GM21529 (cell line): Measurements from ENCODE around the gene OR5B3.
"Not testable (repeated sequence)": the region's sequence is repeated elsewhere in the genome, so short reads cannot be mapped to it uniquely, and the experiment has no call there.

Source experiments
- ATAC-seq: cut with Tn5 transposase; IDR thresholded peaks from one replicate; pipeline ENCODE4 v1.9.1; 2021; ENCODE audit not compliant: unreplicated experiment

OR5B3 gene

GRCh38 chr11:58406774-58407173 is at the start of gene OR5B3:
Gene OR5B3 (minus strand): TSS chr11:58406874. CDS start chr11:58403409, 3,465 bp downstream.
- ATAC-seq, result no peak

DNA sequence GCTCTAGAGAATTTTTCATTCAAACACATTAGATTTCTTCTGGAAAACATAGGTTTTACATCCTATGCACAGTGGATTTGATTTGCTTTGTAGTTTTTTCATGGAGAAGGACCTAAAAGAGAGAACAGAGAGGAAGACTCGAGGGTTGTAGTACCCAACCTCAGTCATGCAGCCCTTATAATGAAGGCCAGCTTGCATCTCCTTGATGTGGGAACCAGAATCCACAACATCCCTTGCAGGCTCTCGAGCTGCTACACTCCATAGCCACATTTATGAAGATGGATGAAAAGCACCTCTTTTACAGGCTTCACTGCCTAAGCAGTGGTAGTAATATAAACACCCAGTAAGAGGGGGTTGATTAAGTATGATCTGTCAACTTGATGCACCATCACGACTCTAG is 44.9 kb upstream of the OR5B3 start:
- no peak for ATAC-seq

DNA sequence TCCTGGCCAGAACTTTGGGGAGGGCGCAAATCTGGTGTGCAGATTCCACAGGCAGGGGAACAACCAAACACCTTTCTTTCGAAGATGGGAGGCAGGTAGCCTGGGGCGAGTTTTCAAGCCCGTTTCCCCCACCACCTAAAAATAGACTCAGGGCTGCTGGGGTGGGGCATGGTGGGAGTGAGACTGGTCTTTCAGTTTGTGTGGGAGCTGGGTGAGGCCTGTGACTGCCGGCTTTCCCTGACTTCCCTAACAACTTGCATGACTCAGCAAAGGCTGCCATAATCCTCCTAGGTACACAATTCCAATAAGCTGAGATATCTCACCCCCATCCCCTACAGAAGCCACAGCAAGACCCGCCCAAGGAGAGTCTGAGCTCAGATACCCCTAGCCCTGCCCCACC is 39.6 kb upstream of the OR5B3 start:
- ATAC-seq, result no peak

DNA sequence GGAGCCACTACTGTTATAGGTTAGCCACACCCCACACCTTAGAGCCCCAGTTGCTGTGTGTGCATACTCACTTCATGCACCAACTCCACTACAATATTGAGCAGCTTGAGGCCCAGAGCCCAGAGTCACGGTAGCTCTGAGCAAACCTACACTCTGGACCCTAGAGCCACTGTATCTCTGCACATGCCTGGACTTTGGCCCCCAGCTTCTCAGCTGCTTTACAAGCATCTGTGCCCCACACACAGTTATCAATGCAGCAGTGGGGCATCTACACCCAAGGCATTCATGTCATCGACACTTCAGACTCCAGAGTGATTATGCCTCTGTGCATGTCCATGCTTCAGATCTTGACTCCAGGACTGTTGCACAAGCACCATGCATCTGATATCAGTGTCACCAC is 37.6 kb upstream of the OR5B3 start:
- ATAC-seq, result no peak

- no peak for ATAC-seq
Observed at GRCh38 chr11:58442136-58442535, 35.5 kb upstream of the OR5B3 start, which contains the start of gene OR5B12. Gene OR5B12 (minus strand): TSS chr11:58442236. CDS start chr11:58440151, 2,085 bp downstream.

DNA sequence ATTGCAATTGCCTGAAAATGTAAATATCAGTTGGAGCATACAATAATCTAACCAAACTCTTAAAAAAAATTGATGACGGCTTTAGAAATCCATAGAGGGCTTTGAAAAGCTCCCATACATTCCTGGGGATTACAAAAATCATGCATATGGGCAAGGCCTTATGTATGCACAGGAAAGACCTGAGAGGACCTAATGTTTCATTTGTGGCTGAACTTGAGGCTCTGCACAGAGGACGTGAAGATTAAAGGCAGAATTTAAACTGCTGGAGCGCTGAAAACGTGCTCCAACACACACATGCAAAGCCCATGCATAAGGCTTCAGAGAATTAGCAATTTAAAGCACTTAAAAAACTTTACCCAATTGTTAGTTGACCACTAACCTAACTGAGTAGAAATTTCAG is 31.8 kb upstream of the OR5B3 start:
- ATAC-seq, result no peak

DNA sequence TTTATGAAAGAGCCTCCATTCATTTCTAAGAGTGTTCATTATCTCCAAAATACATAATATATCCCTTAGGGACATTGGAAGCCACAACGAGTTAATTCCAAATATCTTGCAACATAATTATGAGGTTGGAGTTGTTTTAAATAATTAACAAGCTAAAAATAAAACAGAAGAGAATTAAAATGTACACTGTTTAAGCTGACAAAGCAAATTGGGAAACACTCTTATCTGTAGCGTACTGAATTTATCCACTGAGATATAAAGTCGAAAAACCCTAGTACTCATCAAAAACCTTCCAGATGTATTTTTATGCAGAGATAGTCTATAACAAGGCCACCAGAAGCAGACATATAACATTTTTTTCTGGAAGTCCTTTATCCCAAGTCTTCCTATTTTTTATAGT is 27.5 kb upstream of the OR5B3 start:
- ATAC-seq, result no peak

DNA sequence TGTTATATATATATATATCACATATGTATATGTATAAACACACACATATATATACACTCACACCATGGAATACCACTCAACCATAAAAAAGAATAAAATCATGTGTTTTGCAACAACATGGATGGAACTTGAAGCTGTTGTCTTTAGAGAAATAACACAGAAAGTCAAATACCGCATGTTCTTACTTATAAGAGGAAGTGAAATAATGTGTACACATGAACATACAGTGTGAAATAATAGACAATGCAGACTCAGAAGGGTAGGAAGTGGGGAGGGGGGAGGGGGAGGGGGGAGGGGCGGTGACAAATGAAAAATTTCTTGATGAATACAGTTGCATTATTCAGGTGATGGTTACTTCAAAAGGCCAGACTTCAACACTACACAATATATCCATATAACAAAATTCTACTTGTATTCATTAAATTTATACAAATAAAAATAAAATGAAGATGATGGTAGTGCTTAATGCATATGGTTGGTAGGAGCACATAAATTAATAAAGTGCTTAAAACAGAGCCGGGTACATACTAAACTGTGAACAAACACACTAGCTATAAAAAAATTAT is 27.0 kb upstream of the OR5B3 start:
- no peak for ATAC-seq

DNA sequence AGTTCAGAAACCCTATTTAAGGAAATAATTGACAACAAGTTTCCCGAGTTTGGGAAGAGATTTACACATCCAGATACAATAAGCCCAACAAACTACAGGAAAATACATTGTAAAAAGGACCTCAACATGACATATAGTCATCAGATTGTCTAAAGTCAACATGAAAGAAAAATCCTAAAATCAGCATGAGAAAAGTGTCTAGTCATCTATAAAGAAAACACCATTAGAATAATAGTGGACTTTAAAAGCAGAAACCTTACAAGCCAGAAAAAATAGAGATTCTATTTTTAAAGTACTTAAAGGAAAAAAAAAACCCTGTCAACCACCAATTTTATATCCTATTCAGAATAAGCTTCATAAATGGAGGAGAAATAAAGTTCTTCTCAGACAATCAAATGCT is 22.6 kb upstream of the OR5B3 start:
- ATAC-seq, result no peak

DNA sequence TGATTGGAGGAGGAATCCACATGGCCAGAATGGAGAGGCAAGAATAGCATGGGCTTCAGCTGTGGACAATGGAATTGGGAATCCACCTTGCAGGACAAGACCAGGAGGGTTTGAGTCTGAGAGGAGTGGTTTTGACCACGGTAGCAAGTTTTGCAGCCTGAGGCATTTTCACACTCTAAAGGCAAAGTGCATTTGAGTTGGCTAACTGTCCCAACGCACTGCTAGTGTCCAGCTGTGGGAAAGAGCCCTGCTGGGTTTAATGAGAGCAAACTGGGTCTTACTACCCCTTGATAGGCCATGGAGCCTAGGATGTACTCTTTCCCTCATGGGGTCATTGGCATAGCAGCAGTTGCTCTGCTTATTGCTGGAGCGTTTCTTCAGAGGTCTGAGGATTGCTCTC is 21.3 kb upstream of the OR5B3 start, which contains the start of gene OR5B2:
Gene OR5B2 (minus strand): TSS at position 101 of the 400 bp plus-strand sequence. CDS start 4,860 bp downstream, outside the sequence.
- no peak for ATAC-seq

- ATAC-seq, result not testable (repeated sequence)
Observed at GRCh38 chr11:58399622-58400021, 7.1 kb downstream of the OR5B3 start.

DNA sequence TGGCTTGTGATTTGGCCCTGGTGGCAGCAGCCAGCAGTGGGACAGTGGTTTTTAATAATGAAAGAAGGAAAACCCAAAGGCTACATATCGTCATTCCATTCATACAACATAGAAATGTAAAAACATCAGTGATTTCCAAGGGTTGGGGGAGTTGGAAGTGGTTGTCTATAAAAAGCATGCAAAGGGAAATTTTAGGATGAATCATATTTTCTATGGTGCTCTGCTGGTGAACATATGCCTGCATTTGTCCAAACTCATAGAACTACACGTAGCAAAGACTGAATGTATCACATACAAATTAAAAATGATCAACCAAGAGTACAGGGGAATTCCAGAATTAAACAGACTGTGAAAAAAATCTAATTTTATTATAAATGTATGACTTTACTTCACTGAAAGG is 11.1 kb downstream of the OR5B3 start:
- ATAC-seq, result no peak

DNA sequence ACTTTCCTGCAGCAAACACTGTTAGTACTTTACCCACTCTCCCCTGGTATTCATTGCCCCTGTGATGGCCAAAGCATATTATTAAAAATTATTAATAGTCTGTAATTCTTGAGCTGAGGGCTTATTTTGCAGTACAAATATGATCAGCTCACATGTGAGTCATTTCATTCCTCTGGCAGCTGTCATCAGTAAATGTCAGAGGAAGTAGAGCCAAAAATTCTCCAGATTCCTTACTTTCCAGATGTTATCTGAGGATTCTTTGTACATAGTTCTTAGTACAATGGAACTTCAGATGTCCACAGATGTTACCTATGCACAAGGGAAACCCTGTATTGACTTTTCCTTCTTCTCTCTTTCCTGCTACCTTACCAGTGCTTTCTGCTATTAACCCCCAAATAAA is 12.5 kb downstream of the OR5B3 start:
- ATAC-seq, result no peak

DNA sequence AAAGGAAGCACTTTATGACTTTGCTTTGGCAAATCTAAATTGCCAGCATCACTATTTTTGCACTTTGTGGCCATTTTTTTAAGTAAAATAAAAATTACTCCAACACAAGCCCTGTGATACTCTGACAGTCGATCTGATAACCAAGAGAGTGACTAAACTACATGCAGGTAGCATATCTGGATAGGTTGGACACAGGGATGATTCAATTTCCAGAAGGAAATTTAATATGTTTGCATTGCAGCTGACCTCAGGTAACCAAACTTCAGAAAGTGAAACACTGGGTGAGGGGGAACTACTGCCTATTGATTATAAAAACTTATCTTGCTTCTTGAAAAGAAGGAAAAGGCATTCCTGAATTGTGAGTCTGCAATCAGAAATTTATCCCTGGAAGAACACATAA is 13.9 kb downstream of the OR5B3 start:
- no peak for ATAC-seq

GRCh38 chr11:58391879-58392278 is 14.8 kb downstream of the OR5B3 start:
- no peak for ATAC-seq

GRCh38 chr11:58390551-58391063 is 16.1 kb downstream of the OR5B3 start:
- no peak for ATAC-seq

DNA sequence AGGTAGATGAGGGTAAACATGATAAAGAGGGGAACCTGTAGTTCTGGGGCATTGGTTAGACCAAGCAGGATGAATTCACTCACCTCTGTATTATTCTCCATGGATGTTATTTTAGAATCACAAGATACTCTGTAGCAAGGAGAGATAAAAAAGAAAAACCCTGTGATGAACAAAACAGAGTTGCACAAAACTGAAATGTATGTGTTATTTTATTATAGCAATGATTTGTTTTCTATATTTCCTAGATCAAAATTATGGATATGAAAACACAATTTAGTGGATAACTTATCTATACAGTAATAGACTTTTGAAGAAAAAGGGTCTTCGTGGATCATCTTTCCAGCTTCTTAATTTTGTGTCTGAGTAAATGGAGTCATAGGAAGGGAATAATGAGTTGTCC is 47.7 kb downstream of the OR5B3 start, which contains the start of gene OR5B17:
Gene OR5B17 (minus strand): TSS at position 101 of the 400 bp plus-strand sequence. CDS start 0 bp downstream, at position 101.
- no peak for ATAC-seq

DNA sequence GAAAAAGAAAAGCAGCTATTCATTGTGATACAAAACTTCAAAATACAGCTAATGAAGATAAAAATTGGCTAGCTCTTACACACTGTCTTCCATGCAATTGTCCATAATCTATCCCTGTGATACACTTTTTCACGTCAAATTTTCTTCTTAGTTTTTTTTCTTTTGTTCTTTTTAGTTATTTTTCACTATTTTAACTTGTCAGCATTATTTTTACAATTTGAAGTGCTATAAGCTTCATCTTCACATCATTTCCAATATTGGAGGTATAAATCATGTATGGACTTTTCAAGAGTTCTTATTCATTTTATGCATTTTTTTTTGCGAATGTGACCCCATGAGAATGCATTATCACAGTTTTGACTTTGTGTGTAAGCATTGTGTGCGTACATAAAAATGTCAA is 51.9 kb downstream of the OR5B3 start:
- ATAC-seq, result no peak
